NCI-H1436 treated with DMSO at 0.1 percent for 48 hours (cell line): ENCODE results near the gene LRRC72.
"Not testable (repeated sequence)": the region's sequence is repeated elsewhere in the genome, so short reads cannot be mapped to it uniquely, and the experiment has no call there.

ENCODE experiments used
- DNase-seq: peaks from one replicate; lab custom pipeline; 2025; lab: John Stamatoyannopoulos, UW

LRRC72 gene

GRCh38 chr7:16526742-16527540, at the start of gene LRRC72:
LRRC72 (plus strand) TSS chr7:16526825; CDS start chr7:16526953, 128 bp downstream.
- DNase-seq: no peak

GRCh38 chr7:16479161-16479560, 47.5 kb upstream of the LRRC72 start:
- no peak for DNase-seq

GRCh38 chr7:16479591-16479990, 47.0 kb upstream of the LRRC72 start:
- no peak for DNase-seq

- no peak for DNase-seq
Observed at GRCh38 chr7:16484453-16485158, 42.0 kb upstream of the LRRC72 start.

- DNase-seq: no peak
Observed at GRCh38 chr7:16491148-16491547, 35.5 kb upstream of the LRRC72 start.

GRCh38 chr7:16492513-16493062, 34.0 kb upstream of the LRRC72 start:
- no peak for DNase-seq

- no peak for DNase-seq
Observed at GRCh38 chr7:16493266-16493665, 33.4 kb upstream of the LRRC72 start.

- DNase-seq: no peak
Observed at GRCh38 chr7:16494551-16494950, 32.1 kb upstream of the LRRC72 start.

- DNase-seq: no peak
Observed at GRCh38 chr7:16494955-16495719, 31.5 kb upstream of the LRRC72 start.

GRCh38 chr7:16498122-16498521, 28.5 kb upstream of the LRRC72 start:
- DNase-seq: no peak

- no peak for DNase-seq
Observed at GRCh38 chr7:16502303-16502702, 24.3 kb upstream of the LRRC72 start.

GRCh38 chr7:16504019-16504418, 22.6 kb upstream of the LRRC72 start:
- no peak for DNase-seq

- DNase-seq: not testable (repeated sequence)
Observed at GRCh38 chr7:16506422-16506821, 20.2 kb upstream of the LRRC72 start.

GRCh38 chr7:16509829-16510228, 16.8 kb upstream of the LRRC72 start:
- DNase-seq: no peak

GRCh38 chr7:16511314-16511713, 15.3 kb upstream of the LRRC72 start:
- DNase-seq: no peak

- DNase-seq: no peak
Observed at GRCh38 chr7:16512097-16512496, 14.5 kb upstream of the LRRC72 start.

GRCh38 chr7:16514271-16514670, 12.4 kb upstream of the LRRC72 start:
- DNase-seq: no peak

GRCh38 chr7:16514729-16515128, 11.9 kb upstream of the LRRC72 start:
- DNase-seq: no peak

GRCh38 chr7:16515785-16516685, 10.6 kb upstream of the LRRC72 start:
- no peak for DNase-seq

- DNase-seq: not testable (repeated sequence)
Observed at GRCh38 chr7:16519985-16520384, 6.6 kb upstream of the LRRC72 start.

GRCh38 chr7:16524332-16524731, 2.3 kb upstream of the LRRC72 start:
- DNase-seq: no peak
